HepG2 (cell line): ENCODE measurements around the gene SRXN1. TPM values are rescaled to one million over a fixed set of nuclear protein-coding genes. Genes with fewer than 3 reads are reported as not detected.

Experiments
- CHD2 ChIP-seq: IDR thresholded peaks from 2 replicates; pipeline ENCODE4 v1.6.1; 2011; ENCODE audit warnings: low read depth, low read length, improper control_type of control experiment
- EHMT2 ChIP-seq: fragments of 200-600 bp; sonication (generic); IDR thresholded peaks from 2 replicates; pipeline ENCODE4 v1.7.0; 2017; ENCODE audit warnings: antibody characterized with exemption, low read depth, low read length, borderline replicate concordance
- FOXO1 ChIP-seq: sonication (generic); formaldehyde crosslinking; IDR thresholded peaks from 2 replicates; pipeline ENCODE4 v1.4.0; 2020; ENCODE audit warnings: missing genetic modification reagents
- HHEX ChIP-seq: IDR thresholded peaks from 2 replicates; pipeline ENCODE4 v1.6.1; 2016; ENCODE audit warnings: control low read depth
- ISL2 ChIP-seq: sonication (generic); formaldehyde crosslinking; IDR thresholded peaks from 2 replicates; pipeline ENCODE4 v1.5.0; 2020; ENCODE audit warnings: missing genetic modification reagents
- NBN ChIP-seq: fragments of 450-650 bp; conservative IDR thresholded peaks from 2 replicates; pipeline ENCODE4 v1.6.1; 2017
- PHF8 ChIP-seq: sonication (generic); formaldehyde crosslinking; IDR thresholded peaks from 2 replicates; pipeline ENCODE4 v1.5.0; 2020; ENCODE audit warnings: missing genetic modification reagents
- PITX1 ChIP-seq: sonication (generic); formaldehyde crosslinking; IDR thresholded peaks from 2 replicates; pipeline ENCODE4 v1.5.1; 2020; ENCODE audit warnings: mild to moderate bottlenecking, missing genetic modification reagents
- PRMT3 ChIP-seq: sonication (generic); formaldehyde crosslinking; IDR thresholded peaks from 2 replicates; pipeline ENCODE4 v1.8.1; 2022; ENCODE audit warnings: low read depth, mild to moderate bottlenecking, moderate library complexity, missing genetic modification reagents, borderline replicate concordance
- RFXAP ChIP-seq: sonication (generic); formaldehyde crosslinking; IDR thresholded peaks from 2 replicates; pipeline ENCODE4 v1.4.0; 2020; ENCODE audit warnings: missing genetic modification reagents, borderline replicate concordance
- TCF7L2 ChIP-seq: IDR thresholded peaks from 2 replicates; pipeline ENCODE4 v1.6.1; 2011; ENCODE audit warnings: mild to moderate bottlenecking, low read depth, low read length, moderate library complexity
- XRCC5 ChIP-seq: fragments of 200-400 bp; formaldehyde crosslinking; optimal IDR thresholded peaks from 2 replicates; pipeline ENCODE3; 2017; ENCODE audit warnings: mild to moderate bottlenecking, low read length
- ZNF326 ChIP-seq: sonication (generic); formaldehyde crosslinking; IDR thresholded peaks from 2 replicates; pipeline ENCODE4 v1.4.0; 2020; ENCODE audit warnings: missing genetic modification reagents, borderline replicate concordance
- ZNF350 ChIP-seq: sonication (generic); formaldehyde crosslinking; IDR thresholded peaks from 2 replicates; pipeline ENCODE4 v1.4.0; 2020; ENCODE audit warnings: mild to moderate bottlenecking, low read depth, missing genetic modification reagents, borderline replicate concordance
- ZNF382 ChIP-seq: sonication (generic); formaldehyde crosslinking; IDR thresholded peaks from 2 replicates; pipeline ENCODE4 v1.5.0; 2020; ENCODE audit warnings: missing genetic modification reagents, mild to moderate bottlenecking, borderline replicate concordance
- ZNF383 ChIP-seq: sonication (generic); formaldehyde crosslinking; IDR thresholded peaks from 2 replicates; pipeline ENCODE4 v1.4.0; 2020; ENCODE audit warnings: missing genetic modification reagents, mild to moderate bottlenecking, borderline replicate concordance
- ZNF629 ChIP-seq: sonication (generic); formaldehyde crosslinking; conservative IDR thresholded peaks from 2 replicates; pipeline ENCODE4 v1.5.0; 2020; ENCODE audit warnings: missing genetic modification reagents
- ZNF678 ChIP-seq: sonication (generic); formaldehyde crosslinking; IDR thresholded peaks from 2 replicates; pipeline ENCODE4 v1.4.0; 2020; ENCODE audit warnings: mild to moderate bottlenecking, missing genetic modification reagents
- ZNF720 ChIP-seq: sonication (generic); formaldehyde crosslinking; IDR thresholded peaks from 2 replicates; pipeline ENCODE4 v1.4.0; 2020; ENCODE audit warnings: missing genetic modification reagents
- ZNF761 ChIP-seq: sonication (generic); formaldehyde crosslinking; conservative IDR thresholded peaks from 2 replicates; pipeline ENCODE4 v1.4.0; 2020; ENCODE audit warnings: mild to moderate bottlenecking, missing genetic modification reagents
- ZSCAN20 ChIP-seq: sonication (generic); formaldehyde crosslinking; IDR thresholded peaks from 2 replicates; pipeline ENCODE4 v1.4.0; 2020; ENCODE audit warnings: missing genetic modification reagents, mild to moderate bottlenecking, borderline replicate concordance
- polyA plus RNA-seq, 8 experiments: library from polyadenylated mRNA; depleted of rRNA in 3 of 8; stranded (reverse) in 7 of 8; unstranded in 1 of 8; fragments of >200 nt; fragmentation: Illumina TruSeq in 4 of 8; extraction: Trizol in 4 of 8; gene quantifications; 2 replicates each; pipeline versions ENCODE4 v1.2.1 to v1.2.3, GENCODE V29; 2011 to 2016; ENCODE audit warnings: low read depth in 4 of 8, missing spikeins in 1 of 8, mixed read lengths in 1 of 8; ENCODE audit not compliant: insufficient read depth in 1 of 8
- total RNA-seq, 5 experiments: library from RNA; depleted of rRNA; stranded (reverse); fragments of >200 nt; fragmentation: Illumina TruSeq; extraction: Trizol; gene quantifications; 2 replicates each; pipeline ENCODE4 v1.2.3, GENCODE V29; 2016; ENCODE audit warnings: low read depth in 1 of 5
- TF ChIP-seq, protein P1 (sequence below): sonication (generic); formaldehyde crosslinking; conservative IDR thresholded peaks from 2 replicates; pipeline ENCODE4 v1.4.0; 2020; ENCODE audit warnings: mild to moderate bottlenecking, missing genetic modification reagents, moderate library complexity
- TF ChIP-seq, protein P2 (sequence below): sonication (generic); formaldehyde crosslinking; IDR thresholded peaks from 2 replicates; pipeline ENCODE4 v1.4.0; 2020; ENCODE audit warnings: missing genetic modification reagents

Gene SRXN1
- total and polyA plus RNA-seq, 2 of the 13 experiments (the other 11 are each of a cell fraction or from before 2014, with no cell fraction given) = 29.9 to 87.7 TPM

DNA sequence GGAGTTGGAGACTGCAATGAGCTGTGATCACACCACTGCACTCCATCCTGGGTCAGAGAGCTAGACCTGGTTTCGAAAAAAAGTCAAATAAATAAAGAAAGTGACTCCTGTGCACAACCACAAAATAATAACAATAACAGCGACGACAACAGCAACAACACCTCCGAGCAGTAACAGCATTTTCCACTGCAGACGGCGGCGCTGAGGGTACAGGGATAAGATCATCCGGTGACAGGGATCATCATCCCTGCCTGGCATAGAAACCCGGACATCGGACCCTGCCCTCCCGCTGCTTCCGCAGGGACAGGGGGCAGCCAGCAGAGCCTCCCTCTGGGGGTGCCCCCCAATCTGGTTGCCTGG is 11.5 kb downstream of the SRXN1 start (continued):
- TF ChIP-seq, protein P1, sequence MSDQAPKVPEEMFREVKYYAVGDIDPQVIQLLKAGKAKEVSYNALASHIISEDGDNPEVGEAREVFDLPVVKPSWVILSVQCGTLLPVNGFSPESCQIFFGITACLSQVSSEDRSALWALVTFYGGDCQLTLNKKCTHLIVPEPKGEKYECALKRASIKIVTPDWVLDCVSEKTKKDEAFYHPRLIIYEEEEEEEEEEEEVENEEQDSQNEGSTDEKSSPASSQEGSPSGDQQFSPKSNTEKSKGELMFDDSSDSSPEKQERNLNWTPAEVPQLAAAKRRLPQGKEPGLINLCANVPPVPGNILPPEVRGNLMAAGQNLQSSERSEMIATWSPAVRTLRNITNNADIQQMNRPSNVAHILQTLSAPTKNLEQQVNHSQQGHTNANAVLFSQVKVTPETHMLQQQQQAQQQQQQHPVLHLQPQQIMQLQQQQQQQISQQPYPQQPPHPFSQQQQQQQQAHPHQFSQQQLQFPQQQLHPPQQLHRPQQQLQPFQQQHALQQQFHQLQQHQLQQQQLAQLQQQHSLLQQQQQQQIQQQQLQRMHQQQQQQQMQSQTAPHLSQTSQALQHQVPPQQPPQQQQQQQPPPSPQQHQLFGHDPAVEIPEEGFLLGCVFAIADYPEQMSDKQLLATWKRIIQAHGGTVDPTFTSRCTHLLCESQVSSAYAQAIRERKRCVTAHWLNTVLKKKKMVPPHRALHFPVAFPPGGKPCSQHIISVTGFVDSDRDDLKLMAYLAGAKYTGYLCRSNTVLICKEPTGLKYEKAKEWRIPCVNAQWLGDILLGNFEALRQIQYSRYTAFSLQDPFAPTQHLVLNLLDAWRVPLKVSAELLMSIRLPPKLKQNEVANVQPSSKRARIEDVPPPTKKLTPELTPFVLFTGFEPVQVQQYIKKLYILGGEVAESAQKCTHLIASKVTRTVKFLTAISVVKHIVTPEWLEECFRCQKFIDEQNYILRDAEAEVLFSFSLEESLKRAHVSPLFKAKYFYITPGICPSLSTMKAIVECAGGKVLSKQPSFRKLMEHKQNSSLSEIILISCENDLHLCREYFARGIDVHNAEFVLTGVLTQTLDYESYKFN (CRISPR knock-in tag) = peak; percentile 75
- TF ChIP-seq ZSCAN20 (no peak), ISL2 (no peak), PHF8 (CRISPR knock-in tag) (no peak; the same call in 1 of the 2 replicates), PRMT3 (CRISPR knock-in tag) (no peak), ZNF678 (CRISPR knock-in tag) (no peak), ZNF382 (CRISPR knock-in tag) (no peak), ZNF761 (CRISPR knock-in tag) (no peak), ZNF326 (CRISPR knock-in tag) (no peak), PITX1 (CRISPR knock-in tag) (peak; percentile 54; the same call in 1 of the 2 replicates), ZNF629 (no peak; the same call in 1 of the 2 replicates), ZNF383 (CRISPR knock-in tag) (no peak), HHEX (no peak), XRCC5 (peak; percentile 75), ZNF720 (no peak), FOXO1 (CRISPR knock-in tag) (no peak; the same call in 1 of the 2 replicates), TCF7L2 (no peak), RFXAP (no peak), EHMT2 (no peak), ZNF350 (CRISPR knock-in tag) (no peak), CHD2 (no peak), NBN (no peak)
- TF ChIP-seq, protein P2, sequence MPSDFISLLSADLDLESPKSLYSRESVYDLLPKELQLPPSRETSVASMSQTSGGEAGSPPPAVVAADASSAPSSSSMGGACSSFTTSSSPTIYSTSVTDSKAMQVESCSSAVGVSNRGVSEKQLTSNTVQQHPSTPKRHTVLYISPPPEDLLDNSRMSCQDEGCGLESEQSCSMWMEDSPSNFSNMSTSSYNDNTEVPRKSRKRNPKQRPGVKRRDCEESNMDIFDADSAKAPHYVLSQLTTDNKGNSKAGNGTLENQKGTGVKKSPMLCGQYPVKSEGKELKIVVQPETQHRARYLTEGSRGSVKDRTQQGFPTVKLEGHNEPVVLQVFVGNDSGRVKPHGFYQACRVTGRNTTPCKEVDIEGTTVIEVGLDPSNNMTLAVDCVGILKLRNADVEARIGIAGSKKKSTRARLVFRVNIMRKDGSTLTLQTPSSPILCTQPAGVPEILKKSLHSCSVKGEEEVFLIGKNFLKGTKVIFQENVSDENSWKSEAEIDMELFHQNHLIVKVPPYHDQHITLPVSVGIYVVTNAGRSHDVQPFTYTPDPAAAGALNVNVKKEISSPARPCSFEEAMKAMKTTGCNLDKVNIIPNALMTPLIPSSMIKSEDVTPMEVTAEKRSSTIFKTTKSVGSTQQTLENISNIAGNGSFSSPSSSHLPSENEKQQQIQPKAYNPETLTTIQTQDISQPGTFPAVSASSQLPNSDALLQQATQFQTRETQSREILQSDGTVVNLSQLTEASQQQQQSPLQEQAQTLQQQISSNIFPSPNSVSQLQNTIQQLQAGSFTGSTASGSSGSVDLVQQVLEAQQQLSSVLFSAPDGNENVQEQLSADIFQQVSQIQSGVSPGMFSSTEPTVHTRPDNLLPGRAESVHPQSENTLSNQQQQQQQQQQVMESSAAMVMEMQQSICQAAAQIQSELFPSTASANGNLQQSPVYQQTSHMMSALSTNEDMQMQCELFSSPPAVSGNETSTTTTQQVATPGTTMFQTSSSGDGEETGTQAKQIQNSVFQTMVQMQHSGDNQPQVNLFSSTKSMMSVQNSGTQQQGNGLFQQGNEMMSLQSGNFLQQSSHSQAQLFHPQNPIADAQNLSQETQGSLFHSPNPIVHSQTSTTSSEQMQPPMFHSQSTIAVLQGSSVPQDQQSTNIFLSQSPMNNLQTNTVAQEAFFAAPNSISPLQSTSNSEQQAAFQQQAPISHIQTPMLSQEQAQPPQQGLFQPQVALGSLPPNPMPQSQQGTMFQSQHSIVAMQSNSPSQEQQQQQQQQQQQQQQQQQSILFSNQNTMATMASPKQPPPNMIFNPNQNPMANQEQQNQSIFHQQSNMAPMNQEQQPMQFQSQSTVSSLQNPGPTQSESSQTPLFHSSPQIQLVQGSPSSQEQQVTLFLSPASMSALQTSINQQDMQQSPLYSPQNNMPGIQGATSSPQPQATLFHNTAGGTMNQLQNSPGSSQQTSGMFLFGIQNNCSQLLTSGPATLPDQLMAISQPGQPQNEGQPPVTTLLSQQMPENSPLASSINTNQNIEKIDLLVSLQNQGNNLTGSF (CRISPR knock-in tag) = no peak
